Upper lobe of left lung (tissue), 6 donors: ENCODE measurements around the gene NECAP2. TPM values are rescaled to one million over a fixed set of nuclear protein-coding genes. Genes with fewer than 3 reads are reported as not detected.
"Not testable (repeated sequence)": the region's sequence is repeated elsewhere in the genome, so short reads cannot be mapped to it uniquely, and the experiment has no call there.

Experiments used
- ATAC-seq, 2 donors: fragments of 200-7000 bp; cut with Tn5 transposase; one replicate each; pipeline ENCODE4 v1.9.1; 2022; ENCODE audit warnings: mild to moderate bottlenecking in 2 of 2, moderate library complexity in 2 of 2; ENCODE audit not compliant: low FRiP score in 2 of 2
- DNase-seq, 2 donors: peaks; one replicate each; pipeline ENCODE4 v3.0.0-alpha.2; 2019 to 2020
- H3K27ac ChIP-seq, 4 donors: fragments of 200-600 bp; sonication (generic); one replicate each; pipeline ENCODE4 v1.5.1; 2016 to 2019
- H3K27me3 ChIP-seq, 4 donors: fragments of 200-600 bp; sonication (generic); one replicate each; pipeline ENCODE4 v1.5.1; 2017 to 2019
- H3K36me3 ChIP-seq, 4 donors: fragments of 200-600 bp; sonication (generic); one replicate each; pipeline ENCODE4 v1.5.1; 2016 to 2019
- H3K4me1 ChIP-seq, 4 donors: fragments of 200-600 bp; sonication (generic); one replicate each; pipeline ENCODE4 v1.5.1; 2018 to 2019
- H3K4me3 ChIP-seq, 4 donors: fragments of 200-600 bp; sonication (generic); one replicate each; pipeline ENCODE4 v1.5.1; 2017 to 2019; ENCODE audit warnings: mild to moderate bottlenecking in 2 of 4, moderate library complexity in 1 of 4
- H3K9me3 ChIP-seq, 4 donors: fragments of 200-600 bp; sonication (generic); one replicate each; pipeline ENCODE4 v1.5.1; 2018 to 2019
- CTCF ChIP-seq, 6 experiments: fragments of 450-650 bp in 4 of 6; fragments of 200-600 bp in 2 of 6; sonication (generic) in 2 of 6; IDR thresholded peaks; one replicate each; pipeline ENCODE4 v1.5.1; 2016 to 2019; ENCODE audit warnings: antibody characterized with exemption in 6 of 6
- EP300 ChIP-seq, 4 donors: sonication (generic); formaldehyde crosslinking; IDR thresholded peaks; one replicate each; pipeline ENCODE4 v1.5.1; 2017; ENCODE audit warnings: antibody characterized with exemption in 4 of 4, control low read depth in 2 of 4
- POLR2A ChIP-seq, 4 donors: fragments of 450-650 bp; IDR thresholded peaks; one replicate each; pipeline ENCODE4 v1.5.1; 2016 to 2017; ENCODE audit warnings: antibody characterized with exemption in 4 of 4, mild to moderate bottlenecking in 2 of 4
- POLR2AphosphoS5 ChIP-seq, 2 donors: sonication (generic); formaldehyde crosslinking; IDR thresholded peaks; one replicate each; pipeline ENCODE4 v1.5.1; 2017; ENCODE audit warnings: antibody characterized with exemption in 2 of 2
- WGBS, 2 donors: methylation state at CpG; one replicate each; pipeline ENCODE4 v1.1.5; 2017 to 2018; 5-methylcytosine and 5-hydroxymethylcytosine counted together
- total RNA-seq, 6 donors: library from RNA; depleted of rRNA in 4 of 6; stranded (reverse); fragments of >200 nt in 4 of 6; gene quantifications; one replicate each; pipeline versions ENCODE4 v1.1.0 to v1.2.1, GENCODE V29; 2016 to 2021
- donor health status: DM: no; HTN: no; CAD: no; lungs with moderate emphysema.
- donor health status: DM: no; HTN: yes; CAD: no; lungs with severe emphysema.

NECAP2 gene
- total RNA-seq, 6 donors from 2014 or later = 61.9 to 96.4 (median 87.1) TPM

DNA sequence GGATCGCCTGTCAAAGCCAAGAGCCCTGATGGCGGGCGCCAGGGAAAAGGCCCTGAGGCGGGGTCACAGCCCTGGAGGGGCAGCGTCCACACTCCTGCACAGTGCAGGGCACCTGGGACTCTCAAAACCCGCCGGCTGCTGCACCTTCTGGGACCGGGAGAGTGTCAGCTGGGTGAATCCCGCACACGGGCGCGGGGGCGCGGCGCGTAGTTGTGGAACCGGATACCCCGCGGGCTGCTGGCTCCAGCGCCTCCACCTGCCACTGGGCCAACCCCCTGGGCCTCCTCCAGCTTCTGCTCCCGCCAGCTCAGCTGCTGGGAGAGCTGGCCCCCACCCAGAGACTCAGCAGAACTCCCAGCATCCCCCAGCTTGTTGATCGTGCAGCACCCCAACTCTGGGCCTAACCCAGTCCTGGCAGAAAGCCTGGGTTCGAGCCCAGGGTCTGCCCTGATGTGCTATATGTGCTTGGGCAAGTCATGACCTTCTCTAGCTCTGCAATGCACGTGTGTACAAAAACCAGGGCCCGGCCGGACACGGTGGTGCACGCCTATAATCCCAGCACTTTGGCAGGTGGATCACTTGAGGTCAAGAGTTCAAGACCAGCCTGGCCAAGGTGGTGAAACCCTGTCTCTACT is 33.8 kb downstream of the NECAP2 start:
- 97 to 98% methylated on average over 7 to 28 of the region's 28 CpGs for WGBS, 2 donors
- DNase-seq (peak in 1 of 2 donors; percentile 81), ATAC-seq (no peak)
- Histone ChIP-seq H3K4me1 (no peaks in the 10 kb centered on the region), H3K9me3 (no peaks in the 10 kb centered on the region), H3K36me3 (peaks cover 3 to 71% (median 33%) of the 10 kb centered on the region in 4 donors), H3K27ac (no peak overlapping the region), H3K4me3 (no peak overlapping the region), H3K27me3 (no peaks in the 10 kb centered on the region)
- no peak for TF ChIP-seq POLR2AphosphoS5 (IDR thresholded peaks at IDR 0.05)
- TF ChIP-seq POLR2A (IDR thresholded peaks at IDR 0.05) = no peak
- no peak for TF ChIP-seq EP300 (IDR thresholded peaks at IDR 0.05)
- TF ChIP-seq CTCF (IDR thresholded peaks at IDR 0.05) = no peak

DNA sequence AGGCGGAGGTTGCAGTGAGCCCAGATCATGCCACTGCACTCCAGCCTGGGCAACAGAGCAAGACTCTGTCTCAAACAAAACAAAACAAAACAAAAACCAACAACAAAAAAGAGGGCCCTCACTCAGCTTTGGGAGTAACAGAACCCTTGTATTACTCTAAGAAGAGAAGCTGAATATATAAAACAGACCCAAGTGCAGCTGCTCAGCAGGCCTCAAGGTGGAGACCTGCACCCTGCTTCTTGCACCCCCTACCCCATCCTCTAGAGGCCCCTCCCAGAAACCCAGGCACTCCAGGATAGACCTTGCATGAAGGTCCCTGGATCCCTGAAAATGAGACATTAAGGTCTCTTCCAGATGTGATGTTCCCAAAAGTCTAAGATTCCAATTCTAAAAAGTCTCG is 34.4 kb downstream of the NECAP2 start:
- ATAC-seq = not testable (repeated sequence)
- 96 to 98% methylated on average over 2 of the region's 2 CpGs for WGBS, 2 donors

GRCh38 chr1:16475771-16476770 is 35.5 kb downstream of the NECAP2 start:
- peak; percentile 39 to 70 for ATAC-seq

More for the DNA sequence above, 34.4 kb downstream of the NECAP2 start:
- not testable (repeated sequence) for H3K9me3 ChIP-seq, H3K27ac ChIP-seq, DNase-seq, H3K4me1 ChIP-seq, H3K27me3 ChIP-seq, H3K4me3 ChIP-seq
- peaks cover 3 to 72% (median 33%) of the 10 kb centered on the region in 4 donors for H3K36me3 ChIP-seq

GRCh38 chr1:16478091-16478490 is 37.6 kb downstream of the NECAP2 start:
- Histone ChIP-seq H3K9me3 (no peaks in the 10 kb centered on the region), H3K4me3 (no peak overlapping the region), H3K4me1 (no peaks in the 10 kb centered on the region), H3K27ac (no peak overlapping the region), H3K36me3 (peaks cover 3 to 88% (median 38%) of the 10 kb centered on the region in 4 donors), H3K27me3 (no peaks in the 10 kb centered on the region)
- TF ChIP-seq EP300 (IDR thresholded peaks at IDR 0.05) (no peak), POLR2AphosphoS5 (IDR thresholded peaks at IDR 0.05) (no peak), CTCF (IDR thresholded peaks at IDR 0.05) (no peak), POLR2A (IDR thresholded peaks at IDR 0.05) (no peak)
- WGBS, 2 donors = 93 to 98% methylated on average over 12 of the region's 12 CpGs
- DNase-seq (peak in 1 of 2 donors; percentile 65), ATAC-seq (no peak)

More at GRCh38 chr1:16475771-16476770, 35.5 kb downstream of the NECAP2 start:
- H3K36me3 ChIP-seq = peaks cover 3 to 82% (median 33%) of the 10 kb centered on the region in 4 donors
- H3K4me3 ChIP-seq, H3K27me3 ChIP-seq, H3K9me3 ChIP-seq, H3K4me1 ChIP-seq, H3K27ac ChIP-seq: not testable (repeated sequence)
- WGBS, 2 donors = 91 to 98% methylated on average over 19 to 22 of the region's 29 CpGs
- DNase-seq = peak in 1 of 2 donors; percentile 77

GRCh38 chr1:16483146-16483545 is 42.6 kb downstream of the NECAP2 start:
- not testable (repeated sequence) for H3K9me3 ChIP-seq, H3K4me1 ChIP-seq, H3K27ac ChIP-seq, H3K4me3 ChIP-seq, H3K27me3 ChIP-seq
- peaks cover 8 to 79% (median 33%) of the 10 kb centered on the region in 4 donors for H3K36me3 ChIP-seq
- ATAC-seq = peak in 1 of 2 donors; percentile 14
- 97 to 100% methylated on average over 16 to 26 of the region's 26 CpGs for WGBS, 2 donors
- DNase-seq = peak in 1 of 2 donors; percentile 81

DNA sequence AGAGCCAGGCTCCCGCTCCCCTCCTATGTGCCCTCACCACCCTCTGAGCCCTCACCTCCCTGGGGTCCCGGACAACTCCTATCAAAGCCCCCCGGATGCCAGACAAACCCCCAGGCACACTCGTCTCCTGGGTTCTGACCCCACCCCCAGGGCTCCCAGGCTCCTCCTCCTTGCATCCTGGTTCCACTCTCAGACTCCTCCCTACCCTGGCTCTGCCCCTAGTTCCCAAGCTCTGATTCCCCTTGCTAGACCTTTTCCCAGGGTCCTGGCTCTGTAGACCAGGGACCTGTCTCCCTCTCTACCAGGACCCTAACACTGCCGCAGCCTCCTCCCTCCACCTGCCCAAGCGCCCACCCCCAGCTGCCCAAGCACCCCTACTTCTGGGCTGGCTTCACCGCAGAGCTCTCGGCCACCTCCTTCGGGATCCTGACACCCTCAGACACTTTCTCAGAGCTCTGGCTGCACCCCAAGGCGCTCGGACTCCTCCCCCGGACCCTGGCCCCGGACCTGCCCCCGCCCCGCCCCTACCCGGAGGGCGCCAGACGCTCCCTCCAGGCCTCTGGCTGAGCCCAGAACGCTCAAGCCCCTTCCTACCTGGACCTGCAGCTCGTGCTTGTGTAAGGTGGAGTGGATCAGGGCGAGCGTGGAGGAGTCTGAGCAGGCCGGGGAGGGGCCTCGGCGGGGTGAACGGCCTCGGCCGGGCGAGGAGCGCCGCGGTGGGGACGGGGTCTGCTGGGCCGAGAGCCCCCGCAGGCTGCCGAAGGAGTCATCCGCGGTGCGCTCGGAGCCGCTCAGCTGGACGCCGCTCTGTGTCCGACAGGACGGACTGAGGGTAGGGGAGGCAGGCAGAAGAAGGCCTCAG is 43.3 kb downstream of the NECAP2 start:
- peak in 1 of 2 donors; percentile 65 for DNase-seq
- H3K4me3 ChIP-seq, H3K27me3 ChIP-seq, H3K27ac ChIP-seq, H3K4me1 ChIP-seq, H3K9me3 ChIP-seq: not testable (repeated sequence)
- 88 to 89% methylated on average over 13 to 41 of the region's 45 CpGs for WGBS, 2 donors
- peak in 1 of 2 donors; percentile 8 for ATAC-seq
- H3K36me3 ChIP-seq = peaks cover 8 to 72% (median 30%) of the 10 kb centered on the region in 4 donors
